Loucy (cell line): Measurements from ENCODE around the gene RAD50.

Experiments used
- CTCF ChIP-seq: fragments of 200-600 bp; sonication (generic); conservative IDR thresholded peaks from 2 replicates; pipeline ENCODE4 v1.5.1; 2014; ENCODE audit warnings: mild to moderate bottlenecking, antibody characterized with exemption, low read length
- EZH2phosphoT487 ChIP-seq: fragments of 200-600 bp; IDR thresholded peaks from 2 replicates; pipeline ENCODE4 v1.6.1; 2018; ENCODE audit warnings: antibody characterized with exemption, mild to moderate bottlenecking, moderate library complexity, borderline replicate concordance

DNA sequence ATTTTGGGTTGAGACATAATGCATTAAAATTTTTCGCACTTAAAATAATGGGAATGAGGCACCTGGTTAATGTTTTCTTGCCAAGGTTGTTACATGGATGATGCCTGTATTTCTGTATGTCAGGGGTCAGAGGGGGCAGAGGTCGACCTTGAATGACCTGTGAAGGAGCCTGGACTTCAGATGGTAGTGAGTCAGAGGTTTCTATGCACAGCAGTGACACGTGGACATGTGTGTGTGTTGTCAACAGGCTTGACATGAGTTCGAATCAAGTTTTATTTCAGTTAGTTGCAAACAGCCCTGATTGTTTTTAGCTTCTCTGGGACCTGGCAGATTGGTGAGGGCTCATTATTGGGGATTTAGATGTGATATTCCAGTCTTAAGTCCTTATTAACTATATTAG, 17.1 kb upstream of the RAD50 start:
- no peak for TF ChIP-seq CTCF
- no peak for TF ChIP-seq EZH2phosphoT487
